WTC11 (cell line): ENCODE data around the gene SLC2A6. TPM values are rescaled to one million over a fixed set of nuclear protein-coding genes. Genes with fewer than 3 reads are reported as not detected.

Experiments used
- ATAC-seq: fragments of 200-7000 bp; cut with Tn5 transposase; 2 replicates; pipeline ENCODE4 v1.10.0; 2021; ENCODE audit warnings: mild to moderate bottlenecking, moderate library complexity
- CTCF ChIA-PET: fragments of 300-600 bp; sonication (Branson Sonifier 250); formaldehyde crosslinking; loops from one replicate; lab custom pipeline; 2021; ENCODE audit warnings: antibody characterized with exemption; lab: Charles Lee
- POLR2A ChIA-PET: fragments of 350-600 bp; sonication (Branson Sonifier 250); formaldehyde crosslinking; loops from one replicate; lab custom pipeline; 2021; ENCODE audit warnings: antibody characterized with exemption; lab: Charles Lee
- DNase-seq: peaks from one replicate; pipeline ENCODE4 v3.0.0; 2021; ENCODE audit warnings: low spot score
- H3K27ac Mint-ChIP-seq: 2 replicates; pipeline ENCODE4 v1.8.0; 2021; ENCODE audit warnings: mixed read lengths
- H3K27me3 Mint-ChIP-seq: 2 replicates; pipeline ENCODE4 v1.8.0; 2021; ENCODE audit warnings: low read depth, mild to moderate bottlenecking, moderate library complexity, mixed read lengths
- H3K36me3 Mint-ChIP-seq: 2 replicates; pipeline ENCODE4 v1.8.0; 2021; ENCODE audit warnings: mixed read lengths
- H3K4me1 Mint-ChIP-seq: 2 replicates; pipeline ENCODE4 v1.8.0; 2022; ENCODE audit warnings: mixed read lengths
- H3K4me3 Mint-ChIP-seq: 2 replicates; pipeline ENCODE4 v1.8.0; 2021; ENCODE audit warnings: mild to moderate bottlenecking, moderate library complexity, mixed read lengths
- H3K9me3 Mint-ChIP-seq: 2 replicates; pipeline ENCODE4 v1.8.0; 2021; ENCODE audit warnings: mixed read lengths
- ETV6 ChIP-seq: sonication (generic); formaldehyde crosslinking; IDR thresholded peaks from 2 replicates; pipeline ENCODE4 v1.8.1; 2022; ENCODE audit warnings: mild to moderate bottlenecking, missing genetic modification reagents
- FOXK1 ChIP-seq: sonication (generic); formaldehyde crosslinking; IDR thresholded peaks from 2 replicates; pipeline ENCODE4 v1.8.0; 2022; ENCODE audit warnings: mild to moderate bottlenecking, moderate library complexity, missing genetic modification reagents
- GRHL2 ChIP-seq: fragments of 250-450 bp; sonication (Bioruptor Pico); IDR thresholded peaks from 2 replicates; pipeline ENCODE4 v1.8.0; 2022; ENCODE audit warnings: mild to moderate bottlenecking, moderate library complexity; ENCODE audit not compliant: insufficient replicate concordance, severe bottlenecking
- GTF2I ChIP-seq: fragments of 250-450 bp; sonication (Bioruptor Pico); conservative IDR thresholded peaks from 2 replicates; pipeline ENCODE4 v1.4.0; 2021; ENCODE audit warnings: mild to moderate bottlenecking
- MYBL2 ChIP-seq: sonication (generic); formaldehyde crosslinking; IDR thresholded peaks from 2 replicates; pipeline ENCODE4 v1.8.1; 2023; ENCODE audit warnings: mild to moderate bottlenecking, moderate library complexity, missing genetic modification reagents
- SP1 ChIP-seq: sonication (generic); formaldehyde crosslinking; conservative IDR thresholded peaks from 2 replicates; pipeline ENCODE4 v1.8.1; 2022; ENCODE audit warnings: missing genetic modification reagents
- TCF7 ChIP-seq: sonication (generic); formaldehyde crosslinking; IDR thresholded peaks from 2 replicates; pipeline ENCODE4 v1.8.0; 2022; ENCODE audit warnings: mild to moderate bottlenecking, low read depth, missing genetic modification reagents, moderate library complexity
- TEAD1 ChIP-seq: sonication (generic); formaldehyde crosslinking; IDR thresholded peaks from 2 replicates; pipeline ENCODE4 v1.8.0; 2022; ENCODE audit warnings: mild to moderate bottlenecking, missing genetic modification reagents
- TEAD4 ChIP-seq: sonication (generic); formaldehyde crosslinking; IDR thresholded peaks from 2 replicates; pipeline ENCODE4 v1.8.0; 2022; ENCODE audit warnings: mild to moderate bottlenecking, missing genetic modification reagents
- TP53 ChIP-seq: sonication (generic); formaldehyde crosslinking; IDR thresholded peaks from 2 replicates; pipeline ENCODE4 v1.8.1; 2023; ENCODE audit warnings: mild to moderate bottlenecking, missing genetic modification reagents
- ZNF219 ChIP-seq: sonication (generic); formaldehyde crosslinking; IDR thresholded peaks from 2 replicates; pipeline ENCODE4 v1.8.0; 2023; ENCODE audit warnings: missing genetic modification reagents, mild to moderate bottlenecking, borderline replicate concordance
- ZNF232 ChIP-seq: sonication (generic); formaldehyde crosslinking; IDR thresholded peaks from 2 replicates; pipeline ENCODE4 v1.8.0; 2022; ENCODE audit warnings: mild to moderate bottlenecking, missing genetic modification reagents
- ZNF317 ChIP-seq: sonication (generic); formaldehyde crosslinking; IDR thresholded peaks from 2 replicates; pipeline ENCODE4 v1.8.1; 2023; ENCODE audit warnings: low read depth, mild to moderate bottlenecking, moderate library complexity, missing genetic modification reagents, borderline replicate concordance
- total RNA-seq: library from RNA; stranded (reverse); gene quantifications from 3 replicates; pipeline ENCODE4 v1.2.3, GENCODE V29; 2021
- TF ChIP-seq, protein P1 (sequence below): sonication (generic); formaldehyde crosslinking; IDR thresholded peaks from 2 replicates; pipeline ENCODE4 v1.8.0; 2022; ENCODE audit warnings: mild to moderate bottlenecking, missing genetic modification reagents
- TF ChIP-seq, protein P2 (sequence below): fragments of 250-450 bp; sonication (Bioruptor Pico); conservative IDR thresholded peaks from 2 replicates; pipeline ENCODE4 v1.9.0; 2021; ENCODE audit warnings: mild to moderate bottlenecking
- TF ChIP-seq, protein P3 (sequence below): sonication (generic); formaldehyde crosslinking; IDR thresholded peaks from 2 replicates; pipeline ENCODE4 v1.8.1; 2023; ENCODE audit warnings: mild to moderate bottlenecking, missing genetic modification reagents, moderate library complexity
- TF ChIP-seq, protein P4 (sequence below): sonication (generic); formaldehyde crosslinking; IDR thresholded peaks from 2 replicates; pipeline ENCODE4 v1.8.0; 2022; ENCODE audit warnings: mild to moderate bottlenecking, missing genetic modification reagents
- TF ChIP-seq, protein P5 (sequence below): sonication (generic); formaldehyde crosslinking; IDR thresholded peaks from 2 replicates; pipeline ENCODE4 v1.8.0; 2023; ENCODE audit warnings: missing genetic modification reagents, mild to moderate bottlenecking, borderline replicate concordance
- TF ChIP-seq, protein P6 (sequence below): sonication (generic); formaldehyde crosslinking; IDR thresholded peaks from 2 replicates; pipeline ENCODE4 v1.8.1; 2022; ENCODE audit warnings: low read depth, missing genetic modification reagents, borderline replicate concordance
- TF ChIP-seq, protein P7 (sequence below): sonication (generic); formaldehyde crosslinking; IDR thresholded peaks from 2 replicates; pipeline ENCODE4 v1.8.0; 2022; ENCODE audit warnings: mild to moderate bottlenecking, missing genetic modification reagents

The SLC2A6 gene
- total RNA-seq, 1 experiment from 2014 or later = 16.6 TPM

DNA sequence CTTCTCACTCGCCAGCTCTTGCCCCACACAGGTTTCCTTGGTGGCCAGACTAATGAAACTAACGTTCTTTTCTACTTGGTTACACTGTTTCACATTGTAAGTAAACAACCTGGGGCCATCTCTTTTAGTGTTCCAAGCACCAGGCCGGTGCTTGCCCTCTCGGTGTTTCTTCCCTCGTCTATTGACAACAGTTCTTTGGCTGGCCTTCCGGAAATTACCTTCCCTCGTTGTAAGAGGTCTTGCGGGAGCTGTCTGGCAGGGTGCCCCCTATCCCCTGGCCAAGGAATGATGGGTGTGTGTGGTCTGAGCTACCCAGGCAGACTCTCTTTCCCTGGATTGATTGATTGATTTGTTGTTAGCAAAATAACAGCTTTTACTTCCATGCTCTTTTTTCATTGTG is 46.8 kb upstream of the SLC2A6 start:
- H3K36me3 Mint-ChIP-seq = no peaks in the 10 kb centered on the region
- no peaks in the 10 kb centered on the region for H3K9me3 Mint-ChIP-seq
- no peak overlapping the region for H3K4me3 Mint-ChIP-seq
- POLR2A ChIA-PET = no interaction called here
- H3K4me1 Mint-ChIP-seq = peaks cover 33% of the 10 kb centered on the region
- TF ChIP-seq, protein P1, sequence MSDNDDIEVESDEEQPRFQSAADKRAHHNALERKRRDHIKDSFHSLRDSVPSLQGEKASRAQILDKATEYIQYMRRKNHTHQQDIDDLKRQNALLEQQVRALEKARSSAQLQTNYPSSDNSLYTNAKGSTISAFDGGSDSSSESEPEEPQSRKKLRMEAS (CRISPR knock-in tag) = 0 out of 2 replicates have a peak, but pooled peaks have one; percentile 23
- no peak for TF ChIP-seq SP1 (CRISPR knock-in tag)
- peak overlapping the region; percentile 10; the same call in 1 of the 2 replicates for H3K27ac Mint-ChIP-seq
- CTCF ChIA-PET = interaction anchor here (0.6 to 5.1 kb wide), 20 partner anchors 11 to 201 kb away, joined by 3 to 24 read pairs (median 4); partner anchors contain the start of gene FAM163B
- ATAC-seq (no peak), DNase-seq (no peak)
- peaks cover 2% of the 10 kb centered on the region; the same call in 1 of the 2 replicates for H3K27me3 Mint-ChIP-seq

DNA sequence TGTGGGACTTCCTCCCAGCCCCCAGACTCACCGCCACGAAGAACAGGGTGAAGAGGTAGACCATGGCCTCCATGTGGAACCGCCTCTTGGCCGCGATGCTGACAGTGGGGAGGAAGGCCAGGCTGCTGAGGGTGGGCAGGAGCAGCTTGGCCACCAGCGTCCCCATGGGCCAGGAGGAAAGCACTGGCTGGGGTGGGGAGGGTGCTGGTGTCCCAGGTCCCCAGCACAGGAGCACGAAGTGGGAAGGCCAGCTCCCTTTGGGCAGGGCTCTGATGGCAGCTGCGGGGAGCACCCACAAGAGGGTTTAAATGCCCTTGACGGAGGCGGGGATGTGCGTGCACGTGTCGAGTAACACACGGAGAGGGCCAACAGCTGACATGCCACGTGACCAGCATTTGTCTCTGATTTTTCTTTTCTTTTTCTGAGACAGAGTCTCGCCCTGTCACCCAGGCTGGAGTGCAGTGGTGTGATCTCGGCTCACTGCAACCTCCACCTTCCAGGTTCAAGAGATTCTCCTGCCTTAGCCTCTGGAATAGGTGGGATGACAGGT is 45.9 kb upstream of the SLC2A6 start, which contains the start of gene MYMK:
Gene MYMK, minus strand, starts transcription at position 281 of the 550 bp plus-strand sequence. Its CDS starts 115 bp downstream, at position 166.
- ATAC-seq (no peak), DNase-seq (no peak)
- ChIA-PET POLR2A (no interaction called here), CTCF (interaction anchor here (0.6 to 5.1 kb wide), 8 partner anchors 10 to 201 kb away, joined by 3 to 24 read pairs (median 5); no protein-coding TSS in a partner anchor)
- H3K27me3 Mint-ChIP-seq = peaks cover 2% of the 10 kb centered on the region; the same call in 1 of the 2 replicates
- H3K4me3 Mint-ChIP-seq = no peak within 1 kb of the TSS
- H3K4me1 Mint-ChIP-seq = peaks cover 33% of the 10 kb centered on the region
- no peaks in the 10 kb centered on the region for H3K36me3 Mint-ChIP-seq
- peak within 1 kb of the TSS; percentile 10; the same call in 1 of the 2 replicates for H3K27ac Mint-ChIP-seq
- TF ChIP-seq GRHL2 (no peak), TCF7 (CRISPR knock-in tag) (no peak), ETV6 (CRISPR knock-in tag) (no peak), ZNF317 (CRISPR knock-in tag) (no peak), TP53 (CRISPR knock-in tag) (no peak), ZNF219 (no peak), TEAD1 (CRISPR knock-in tag) (no peak), GTF2I (CRISPR knock-in tag) (no peak), ZNF232 (CRISPR knock-in tag) (no peak), MYBL2 (CRISPR knock-in tag) (no peak), FOXK1 (CRISPR knock-in tag) (no peak), TEAD4 (CRISPR knock-in tag) (no peak)
- TF ChIP-seq, protein P2, sequence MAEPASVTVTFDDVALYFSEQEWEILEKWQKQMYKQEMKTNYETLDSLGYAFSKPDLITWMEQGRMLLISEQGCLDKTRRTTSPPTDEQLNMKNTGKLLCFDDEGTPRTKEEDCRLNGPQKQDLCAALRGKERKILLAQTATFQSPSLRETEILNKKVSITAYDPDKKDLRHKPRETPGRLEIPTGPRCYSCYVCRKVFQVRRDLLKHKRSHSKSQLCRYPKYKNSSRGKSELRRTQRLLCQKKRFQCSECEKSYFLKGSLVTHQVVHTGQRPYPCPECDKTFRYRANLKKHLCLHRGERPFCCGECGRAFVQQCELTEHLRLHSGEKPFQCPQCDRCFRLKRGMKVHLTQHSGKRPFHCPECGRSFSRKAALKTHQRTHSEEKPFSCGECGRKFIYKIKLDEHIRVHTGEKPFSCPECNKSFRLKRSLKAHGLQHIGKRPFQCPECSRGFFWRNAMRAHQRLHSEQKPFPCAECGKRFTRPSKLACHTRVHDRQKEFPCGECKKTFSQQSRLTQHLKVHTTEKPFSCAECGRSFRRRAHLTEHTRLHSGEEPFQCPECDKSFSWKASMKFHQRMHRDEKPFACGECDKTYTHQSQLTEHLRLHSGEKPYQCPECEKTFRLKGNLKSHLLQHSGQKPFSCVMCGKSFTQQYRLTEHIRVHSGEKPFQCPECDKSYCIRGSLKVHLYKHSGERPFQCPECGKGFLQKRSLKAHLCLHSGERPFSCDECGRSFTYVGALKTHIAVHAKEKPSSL = no peak
- TF ChIP-seq, protein P1 (CRISPR knock-in tag) = no peak
- TF ChIP-seq, protein P3, sequence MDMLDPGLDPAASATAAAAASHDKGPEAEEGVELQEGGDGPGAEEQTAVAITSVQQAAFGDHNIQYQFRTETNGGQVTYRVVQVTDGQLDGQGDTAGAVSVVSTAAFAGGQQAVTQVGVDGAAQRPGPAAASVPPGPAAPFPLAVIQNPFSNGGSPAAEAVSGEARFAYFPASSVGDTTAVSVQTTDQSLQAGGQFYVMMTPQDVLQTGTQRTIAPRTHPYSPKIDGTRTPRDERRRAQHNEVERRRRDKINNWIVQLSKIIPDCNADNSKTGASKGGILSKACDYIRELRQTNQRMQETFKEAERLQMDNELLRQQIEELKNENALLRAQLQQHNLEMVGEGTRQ (CRISPR knock-in tag) = no peak
- TF ChIP-seq, protein P4, sequence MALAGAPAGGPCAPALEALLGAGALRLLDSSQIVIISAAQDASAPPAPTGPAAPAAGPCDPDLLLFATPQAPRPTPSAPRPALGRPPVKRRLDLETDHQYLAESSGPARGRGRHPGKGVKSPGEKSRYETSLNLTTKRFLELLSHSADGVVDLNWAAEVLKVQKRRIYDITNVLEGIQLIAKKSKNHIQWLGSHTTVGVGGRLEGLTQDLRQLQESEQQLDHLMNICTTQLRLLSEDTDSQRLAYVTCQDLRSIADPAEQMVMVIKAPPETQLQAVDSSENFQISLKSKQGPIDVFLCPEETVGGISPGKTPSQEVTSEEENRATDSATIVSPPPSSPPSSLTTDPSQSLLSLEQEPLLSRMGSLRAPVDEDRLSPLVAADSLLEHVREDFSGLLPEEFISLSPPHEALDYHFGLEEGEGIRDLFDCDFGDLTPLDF (CRISPR knock-in tag) = no peak
- TF ChIP-seq, protein P5, sequence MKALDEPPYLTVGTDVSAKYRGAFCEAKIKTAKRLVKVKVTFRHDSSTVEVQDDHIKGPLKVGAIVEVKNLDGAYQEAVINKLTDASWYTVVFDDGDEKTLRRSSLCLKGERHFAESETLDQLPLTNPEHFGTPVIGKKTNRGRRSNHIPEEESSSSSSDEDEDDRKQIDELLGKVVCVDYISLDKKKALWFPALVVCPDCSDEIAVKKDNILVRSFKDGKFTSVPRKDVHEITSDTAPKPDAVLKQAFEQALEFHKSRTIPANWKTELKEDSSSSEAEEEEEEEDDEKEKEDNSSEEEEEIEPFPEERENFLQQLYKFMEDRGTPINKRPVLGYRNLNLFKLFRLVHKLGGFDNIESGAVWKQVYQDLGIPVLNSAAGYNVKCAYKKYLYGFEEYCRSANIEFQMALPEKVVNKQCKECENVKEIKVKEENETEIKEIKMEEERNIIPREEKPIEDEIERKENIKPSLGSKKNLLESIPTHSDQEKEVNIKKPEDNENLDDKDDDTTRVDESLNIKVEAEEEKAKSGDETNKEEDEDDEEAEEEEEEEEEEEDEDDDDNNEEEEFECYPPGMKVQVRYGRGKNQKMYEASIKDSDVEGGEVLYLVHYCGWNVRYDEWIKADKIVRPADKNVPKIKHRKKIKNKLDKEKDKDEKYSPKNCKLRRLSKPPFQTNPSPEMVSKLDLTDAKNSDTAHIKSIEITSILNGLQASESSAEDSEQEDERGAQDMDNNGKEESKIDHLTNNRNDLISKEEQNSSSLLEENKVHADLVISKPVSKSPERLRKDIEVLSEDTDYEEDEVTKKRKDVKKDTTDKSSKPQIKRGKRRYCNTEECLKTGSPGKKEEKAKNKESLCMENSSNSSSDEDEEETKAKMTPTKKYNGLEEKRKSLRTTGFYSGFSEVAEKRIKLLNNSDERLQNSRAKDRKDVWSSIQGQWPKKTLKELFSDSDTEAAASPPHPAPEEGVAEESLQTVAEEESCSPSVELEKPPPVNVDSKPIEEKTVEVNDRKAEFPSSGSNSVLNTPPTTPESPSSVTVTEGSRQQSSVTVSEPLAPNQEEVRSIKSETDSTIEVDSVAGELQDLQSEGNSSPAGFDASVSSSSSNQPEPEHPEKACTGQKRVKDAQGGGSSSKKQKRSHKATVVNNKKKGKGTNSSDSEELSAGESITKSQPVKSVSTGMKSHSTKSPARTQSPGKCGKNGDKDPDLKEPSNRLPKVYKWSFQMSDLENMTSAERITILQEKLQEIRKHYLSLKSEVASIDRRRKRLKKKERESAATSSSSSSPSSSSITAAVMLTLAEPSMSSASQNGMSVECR (CRISPR knock-in tag) = no peak
- TF ChIP-seq, protein P6, sequence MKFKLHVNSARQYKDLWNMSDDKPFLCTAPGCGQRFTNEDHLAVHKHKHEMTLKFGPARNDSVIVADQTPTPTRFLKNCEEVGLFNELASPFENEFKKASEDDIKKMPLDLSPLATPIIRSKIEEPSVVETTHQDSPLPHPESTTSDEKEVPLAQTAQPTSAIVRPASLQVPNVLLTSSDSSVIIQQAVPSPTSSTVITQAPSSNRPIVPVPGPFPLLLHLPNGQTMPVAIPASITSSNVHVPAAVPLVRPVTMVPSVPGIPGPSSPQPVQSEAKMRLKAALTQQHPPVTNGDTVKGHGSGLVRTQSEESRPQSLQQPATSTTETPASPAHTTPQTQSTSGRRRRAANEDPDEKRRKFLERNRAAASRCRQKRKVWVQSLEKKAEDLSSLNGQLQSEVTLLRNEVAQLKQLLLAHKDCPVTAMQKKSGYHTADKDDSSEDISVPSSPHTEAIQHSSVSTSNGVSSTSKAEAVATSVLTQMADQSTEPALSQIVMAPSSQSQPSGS (CRISPR knock-in tag) = no peak
- TF ChIP-seq, protein P7, sequence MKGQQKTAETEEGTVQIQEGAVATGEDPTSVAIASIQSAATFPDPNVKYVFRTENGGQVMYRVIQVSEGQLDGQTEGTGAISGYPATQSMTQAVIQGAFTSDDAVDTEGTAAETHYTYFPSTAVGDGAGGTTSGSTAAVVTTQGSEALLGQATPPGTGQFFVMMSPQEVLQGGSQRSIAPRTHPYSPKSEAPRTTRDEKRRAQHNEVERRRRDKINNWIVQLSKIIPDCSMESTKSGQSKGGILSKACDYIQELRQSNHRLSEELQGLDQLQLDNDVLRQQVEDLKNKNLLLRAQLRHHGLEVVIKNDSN (CRISPR knock-in tag) = no peak
- no peaks in the 10 kb centered on the region for H3K9me3 Mint-ChIP-seq
